ENCODE data around the gene C4orf46.

GRCh38 chr4:158682066-158682465 is 10.4 kb upstream of the C4orf46 start:
- no peak for TF ChIP-seq ZNF658 (tag by site-specific recombination; IDR thresholded peaks at IDR 0.05)
- TF ChIP-seq ZFP37 (tag by site-specific recombination; IDR thresholded peaks at IDR 0.05): no peak
- no peak for TF ChIP-seq ZNF274 (IDR thresholded peaks at IDR 0.05; ENCODE audit: low read length)
- TF ChIP-seq ZNF274 (tag by site-specific recombination; IDR thresholded peaks at IDR 0.05; ENCODE audit: borderline replicate concordance): no peak
- TF ChIP-seq ZNF18 (tag by site-specific recombination; IDR thresholded peaks at IDR 0.05): no peak
- TF ChIP-seq ZNF518A (tag by site-specific recombination; conservative IDR thresholded peaks at IDR 0.05; ENCODE audit: low read depth): no peak
- no peak for TF ChIP-seq ZNF292 (tag by site-specific recombination; IDR thresholded peaks at IDR 0.05; ENCODE audit: borderline replicate concordance, low read depth)
- no peak for TF ChIP-seq CTCF (tag by site-specific recombination; IDR thresholded peaks at IDR 0.05)
- no peak for TF ChIP-seq ZBTB7A (tag by site-specific recombination; IDR thresholded peaks at IDR 0.05; ENCODE audit: low read depth)
- TF ChIP-seq TCF7L2 (IDR thresholded peaks at IDR 0.05; ENCODE audit: borderline replicate concordance, low read depth, low read length): no peak
- no peak for TF ChIP-seq ZNF24 (tag by site-specific recombination; IDR thresholded peaks at IDR 0.05)
- no peak for TF ChIP-seq OSR2 (tag by site-specific recombination; IDR thresholded peaks at IDR 0.05)
- TF ChIP-seq ZNF623 (tag by site-specific recombination; IDR thresholded peaks at IDR 0.05): no peak
- TF ChIP-seq ZNF423 (tag by site-specific recombination; IDR thresholded peaks at IDR 0.05): no peak
- TF ChIP-seq PATZ1 (tag by site-specific recombination; IDR thresholded peaks at IDR 0.05): no peak

All from HEK293 (cell line).